K562 (cell line): ENCODE results near the gene POLD2. TPM values are rescaled to one million over a fixed set of nuclear protein-coding genes. Genes with fewer than 3 reads are reported as not detected.
A peak's percentile ranks its signal among the peaks of the same experiment; 100 is the strongest.

Source experiments
- ATAC-seq: fragments of 200-7000 bp; cut with Tn5 transposase; 3 replicates; pipeline ENCODE4 v1.9.1; 2020; ENCODE audit warnings: moderate library complexity
- BruUV-seq: library from RNA; stranded (reverse); fragments of 400-500 nt; replicated peaks from 2 replicates; lab custom pipeline; 2021; lab: Mats Ljungman, UMichigan
- CTCF ChIA-PET: fragments of 300-600 bp; formaldehyde crosslinking; extraction: SDS; loops from one replicate; lab custom pipeline; 2021; ENCODE audit warnings: low intra/inter-chr PET ratio; lab: Yijun Ruan, JAX
- POLR2A ChIA-PET: fragments of 300-600, 350-650 bp; sonication (Branson Sonifier 250); formaldehyde crosslinking; extraction: SDS; loops from one replicate; lab custom pipeline; 2021; ENCODE audit warnings: antibody characterized with exemption, inconsistent platforms; lab: Yijun Ruan, JAX
- DNase-seq, 4 experiments: peaks; one replicate each; pipeline versions ENCODE4 v3.0.0 to v3.0.0-alpha.2; 2011 to 2018; ENCODE audit warnings: low spot score in 3 of 4, mixed read lengths in 3 of 4; ENCODE audit errors: extremely low read depth in 1 of 4
- FAIRE-seq: peaks from 2 replicates; lab custom pipeline; 2011; peaks lifted over from hg19 to GRCh38; lab: Jason Lieb, UNC
- H2AFZ ChIP-seq: 2 replicates; pipeline ENCODE4 v1.6.0; 2011; ENCODE audit warnings: low read depth, low read length, control low read depth, inconsistent platforms
- H3K27ac ChIP-seq: fragments of 200-600 bp; 3 replicates; pipeline ENCODE4 v1.8.0; 2011; ENCODE audit warnings: low read depth, mild to moderate bottlenecking, control low read depth, inconsistent platforms, low read length, moderate library complexity, mixed read lengths; ENCODE audit errors: extremely low read depth
- H3K27me3 ChIP-seq, 2 experiments: fragments of 300-600 bp in 1 of 2; 2 replicates in 1 of 2; 3 replicates in 1 of 2; pipeline versions ENCODE4 v1.6.0 to v1.8.0; 2011; ENCODE audit warnings: inconsistent platforms in 2 of 2, low read length in 2 of 2, mild to moderate bottlenecking in 1 of 2, mixed read lengths in 1 of 2, moderate library complexity in 1 of 2; ENCODE audit not compliant: control insufficient read depth in 2 of 2, insufficient read depth in 2 of 2
- H3K36me3 ChIP-seq: fragments of 300-600 bp; 3 replicates; pipeline ENCODE4 v1.8.0; 2011; ENCODE audit warnings: mild to moderate bottlenecking, low read length, inconsistent platforms; ENCODE audit not compliant: control insufficient read depth, insufficient read depth
- H3K4me1 ChIP-seq, 2 experiments: fragments of 200-600 bp in 1 of 2; replicated peaks in 1 of 2; 2 replicates in 1 of 2; 3 replicates in 1 of 2; pipeline versions ENCODE4 v1.5.1 to v1.8.0; 2011; ENCODE audit warnings: inconsistent platforms in 2 of 2, low read length in 2 of 2, mild to moderate bottlenecking in 1 of 2, mixed read lengths in 1 of 2, moderate library complexity in 1 of 2; ENCODE audit not compliant: control insufficient read depth in 2 of 2, insufficient read depth in 2 of 2
- H3K4me2 ChIP-seq: 2 replicates; pipeline ENCODE4 v1.6.1; 2011; ENCODE audit warnings: low read length, control low read depth, inconsistent platforms, mixed read lengths; ENCODE audit not compliant: insufficient read depth
- H3K4me3 ChIP-seq: fragments of 200-600 bp; sonication (generic), shearing (Covaris generic); 2 replicates; pipeline ENCODE4 v1.5.1; 2016; ENCODE audit warnings: control low read depth, inconsistent platforms
- H3K79me2 ChIP-seq: fragments of 200-600 bp; 3 replicates; pipeline ENCODE4 v1.8.0; 2011; ENCODE audit warnings: low read length, inconsistent platforms; ENCODE audit not compliant: control insufficient read depth, insufficient read depth
- H3K9ac ChIP-seq, 2 experiments: 2 replicates each; pipeline versions ENCODE4 v1.6.0 to v1.6.1; 2011; ENCODE audit warnings: low read depth in 2 of 2, low read length in 2 of 2, control low read depth in 1 of 2, inconsistent platforms in 1 of 2, mild to moderate bottlenecking in 1 of 2, mixed read lengths in 1 of 2; ENCODE audit not compliant: insufficient read depth in 1 of 2
- H3K9me1 ChIP-seq: one replicate; pipeline ENCODE4 v1.6.0; 2011; ENCODE audit warnings: inconsistent platforms, mild to moderate bottlenecking, low read length, moderate library complexity; ENCODE audit not compliant: control insufficient read depth, insufficient read depth
- H3K9me3 ChIP-seq: replicated peaks from 2 replicates; pipeline ENCODE4 v1.5.1; 2011; ENCODE audit warnings: low read depth, low read length, inconsistent platforms; ENCODE audit not compliant: control insufficient read depth, insufficient read depth
- H4K20me1 ChIP-seq: replicated peaks from 2 replicates; pipeline ENCODE4 v1.6.1; 2011; ENCODE audit warnings: low read length, inconsistent platforms, mixed read lengths; ENCODE audit not compliant: control insufficient read depth, insufficient read depth
- BRCA1 ChIP-seq, 2 experiments: fragments of 450-650 bp in 1 of 2; sonication (generic) in 1 of 2; formaldehyde crosslinking in 1 of 2; IDR thresholded peaks; 2 replicates each; pipeline versions ENCODE4 v1.5.0 to v1.6.1; 2017 to 2020; ENCODE audit warnings: mild to moderate bottlenecking in 1 of 2, missing genetic modification reagents in 1 of 2
- NFE2 ChIP-seq: IDR thresholded peaks from 2 replicates; pipeline ENCODE4 v1.6.1; 2014; ENCODE audit warnings: antibody characterized with exemption, low read depth
- PURB ChIP-seq: sonication (generic); formaldehyde crosslinking; IDR thresholded peaks from 2 replicates; pipeline ENCODE4 v1.9.0; 2021; ENCODE audit warnings: low read depth, mild to moderate bottlenecking, missing genetic modification reagents
- ZNF232 ChIP-seq: sonication (generic); formaldehyde crosslinking; IDR thresholded peaks from 2 replicates; pipeline ENCODE4 v1.8.0; 2022; ENCODE audit warnings: mild to moderate bottlenecking, missing genetic modification reagents
- WGBS: fragments of 100-300 bp; shearing (Covaris generic); methylation state at CpG from one replicate; pipeline ENCODE4 v1.1.6; 2016; ENCODE audit warnings: low coverage, mixed read lengths; ENCODE audit not compliant: insufficient coverage; ENCODE audit errors: missing lambda C conversion rate; 5-methylcytosine and 5-hydroxymethylcytosine counted together
- in situ Hi-C: fragments of 300-500 bp; cut with MboI; formaldehyde crosslinking; loops from 4 replicates; pipeline ENCODE4 v1.15.0; 2018; ENCODE audit warnings: inconsistent platforms, mixed read lengths
- intact Hi-C: fragments of 100-400 bp; cut with micrococcal nuclease; formaldehyde crosslinking; loops from 2 replicates; pipeline ENCODE4 v1.14.2; 2022
- polyA plus RNA-seq, 8 experiments: library from polyadenylated mRNA; depleted of rRNA in 4 of 8; stranded (reverse) in 5 of 8; unstranded in 3 of 8; fragments of >200 nt; fragmentation: Nextera tagmentation in 2 of 8; fragmentation: Illumina TruSeq in 1 of 8; extraction: Ambion mirVana in 2 of 8; extraction: Trizol in 1 of 8; gene quantifications; 2 replicates each; pipeline versions ENCODE4 v1.2.1 to v1.2.3, GENCODE V29; 2011 to 2014; ENCODE audit warnings: inconsistent platforms in 1 of 8, missing spikeins in 1 of 8
- total RNA-seq, 7 experiments: library from RNA; depleted of rRNA in 6 of 7; stranded (reverse); fragments of >200 nt in 6 of 7; fragmentation: Illumina TruSeq in 2 of 7; extraction: Trizol in 2 of 7; gene quantifications; 2 replicates each; pipeline versions ENCODE4 v1.2.1 to v1.2.3, GENCODE V29; 2011 to 2021; ENCODE audit warnings: low replicate concordance in 1 of 7
- TF ChIP-seq, protein P1 (sequence below): IDR thresholded peaks from 3 replicates; pipeline ENCODE4 v1.6.1; 2011; ENCODE audit warnings: borderline replicate concordance, mild to moderate bottlenecking; ENCODE audit not compliant: insufficient read length, insufficient read depth
- TF ChIP-seq, protein P2 (sequence below): fragments of 250-450 bp; sonication (Bioruptor Pico); IDR thresholded peaks from 2 replicates; pipeline ENCODE4 v1.8.0; 2022; ENCODE audit warnings: moderate library complexity, mild to moderate bottlenecking, inconsistent platforms

POLD2 gene
- total and polyA plus RNA-seq, 9 of the 15 experiments (the other 6 are each of a cell fraction or from before 2014, with no cell fraction given) = 29.7 to 259 (median 225) TPM

- no peak for FAIRE-seq
- CTCF ChIA-PET = no interaction called here
- no peak for ATAC-seq
Observed at GRCh38 chr7:44083796-44084195, 39.6 kb downstream of the POLD2 start.

More at GRCh38 chr7:44083796-44084195, 39.6 kb downstream of the POLD2 start:
- TF ChIP-seq NFE2 (no peak), ZNF232 (CRISPR knock-in tag) (no peak), PURB (CRISPR knock-in tag) (no peak), BRCA1 (IDR thresholded peaks at IDR 0.05) (no peak), BRCA1 (CRISPR knock-in tag; IDR thresholded peaks at IDR 0.05) (no peak)
- TF ChIP-seq, protein P1, sequence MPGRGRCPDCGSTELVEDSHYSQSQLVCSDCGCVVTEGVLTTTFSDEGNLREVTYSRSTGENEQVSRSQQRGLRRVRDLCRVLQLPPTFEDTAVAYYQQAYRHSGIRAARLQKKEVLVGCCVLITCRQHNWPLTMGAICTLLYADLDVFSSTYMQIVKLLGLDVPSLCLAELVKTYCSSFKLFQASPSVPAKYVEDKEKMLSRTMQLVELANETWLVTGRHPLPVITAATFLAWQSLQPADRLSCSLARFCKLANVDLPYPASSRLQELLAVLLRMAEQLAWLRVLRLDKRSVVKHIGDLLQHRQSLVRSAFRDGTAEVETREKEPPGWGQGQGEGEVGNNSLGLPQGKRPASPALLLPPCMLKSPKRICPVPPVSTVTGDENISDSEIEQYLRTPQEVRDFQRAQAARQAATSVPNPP = no peak
- TF ChIP-seq, protein P2, sequence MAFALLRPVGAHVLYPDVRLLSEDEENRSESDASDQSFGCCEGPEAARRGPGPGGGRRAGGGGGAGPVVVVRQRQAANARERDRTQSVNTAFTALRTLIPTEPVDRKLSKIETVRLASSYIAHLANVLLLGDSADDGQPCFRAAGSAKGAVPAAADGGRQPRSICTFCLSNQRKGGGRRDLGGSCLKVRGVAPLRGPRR (CRISPR knock-in tag) = 0 out of 2 replicates have a peak, but pooled peaks have one; percentile 46
- H3K79me2 ChIP-seq = no peaks in the 10 kb centered on the region
- H3K4me3 ChIP-seq = no peak overlapping the region
- no peaks in the 10 kb centered on the region for H3K27me3 ChIP-seq
- no peak overlapping the region for H3K4me2 ChIP-seq
- no peak overlapping the region for H2AFZ ChIP-seq
- no peaks in the 10 kb centered on the region for H3K9me3 ChIP-seq
- DNase-seq = no peak
- H4K20me1 ChIP-seq = peaks cover 11% of the 10 kb centered on the region
- H3K4me1 ChIP-seq = peaks cover 9 to 38% of the 10 kb centered on the region in 2 experiments; a peak in 4 of 5 replicates
- POLR2A ChIA-PET = no interaction called here
- 68% methylated on average over 3 of the region's 3 CpGs for WGBS
- in situ Hi-C loops = no loop called here
- H3K9me1 ChIP-seq = no peaks in the 10 kb centered on the region
- intact Hi-C loops = no loop called here
- H3K9ac ChIP-seq = no peak overlapping the region; a peak in 1 of 4 replicates
- peaks cover 9% of the 10 kb centered on the region; the same call in 2 of the 3 replicates for H3K36me3 ChIP-seq
- no TSS peak for BruUV-seq
- no peak overlapping the region for H3K27ac ChIP-seq
